ENCODE data around the gene HBE1.

DNA sequence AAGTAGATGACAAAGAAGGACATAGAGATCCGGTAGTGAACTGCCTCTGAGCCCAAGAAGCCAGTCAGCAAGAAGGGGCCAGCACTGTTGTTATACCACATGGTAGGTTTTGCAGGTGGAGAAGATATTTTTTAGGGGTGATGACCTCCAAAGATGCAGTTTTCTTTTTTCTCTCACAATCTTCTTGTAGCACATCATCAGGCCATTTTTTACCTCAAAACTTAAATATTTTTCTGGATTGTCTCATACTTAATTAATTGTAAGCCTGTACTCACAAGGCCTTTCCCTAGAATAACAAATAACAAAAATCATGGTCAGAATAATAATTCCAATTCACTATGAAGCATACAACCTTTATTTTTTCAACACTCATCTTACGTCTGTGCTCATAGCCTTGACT is 32.1 kb upstream of the HBE1 start, which contains the start of gene OR51B4:
- no peak for TF ChIP-seq ZFP3 (CRISPR knock-in tag; IDR thresholded peaks at IDR 0.05)
- TF ChIP-seq ZNF565 (CRISPR knock-in tag; conservative IDR thresholded peaks at IDR 0.05; ENCODE audit: low read depth), result no peak
- TF ChIP-seq, protein P1, sequence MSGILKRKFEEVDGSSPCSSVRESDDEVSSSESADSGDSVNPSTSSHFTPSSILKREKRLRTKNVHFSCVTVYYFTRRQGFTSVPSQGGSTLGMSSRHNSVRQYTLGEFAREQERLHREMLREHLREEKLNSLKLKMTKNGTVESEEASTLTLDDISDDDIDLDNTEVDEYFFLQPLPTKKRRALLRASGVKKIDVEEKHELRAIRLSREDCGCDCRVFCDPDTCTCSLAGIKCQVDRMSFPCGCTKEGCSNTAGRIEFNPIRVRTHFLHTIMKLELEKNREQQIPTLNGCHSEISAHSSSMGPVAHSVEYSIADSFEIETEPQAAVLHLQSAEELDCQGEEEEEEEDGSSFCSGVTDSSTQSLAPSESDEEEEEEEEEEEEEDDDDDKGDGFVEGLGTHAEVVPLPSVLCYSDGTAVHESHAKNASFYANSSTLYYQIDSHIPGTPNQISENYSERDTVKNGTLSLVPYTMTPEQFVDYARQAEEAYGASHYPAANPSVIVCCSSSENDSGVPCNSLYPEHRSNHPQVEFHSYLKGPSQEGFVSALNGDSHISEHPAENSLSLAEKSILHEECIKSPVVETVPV (CRISPR knock-in tag; IDR thresholded peaks at IDR 0.05), result no peak
- TF ChIP-seq ARNTL (CRISPR knock-in tag; IDR thresholded peaks at IDR 0.05; ENCODE audit: borderline replicate concordance, low read depth), result no peak
- TF ChIP-seq, protein P2, sequence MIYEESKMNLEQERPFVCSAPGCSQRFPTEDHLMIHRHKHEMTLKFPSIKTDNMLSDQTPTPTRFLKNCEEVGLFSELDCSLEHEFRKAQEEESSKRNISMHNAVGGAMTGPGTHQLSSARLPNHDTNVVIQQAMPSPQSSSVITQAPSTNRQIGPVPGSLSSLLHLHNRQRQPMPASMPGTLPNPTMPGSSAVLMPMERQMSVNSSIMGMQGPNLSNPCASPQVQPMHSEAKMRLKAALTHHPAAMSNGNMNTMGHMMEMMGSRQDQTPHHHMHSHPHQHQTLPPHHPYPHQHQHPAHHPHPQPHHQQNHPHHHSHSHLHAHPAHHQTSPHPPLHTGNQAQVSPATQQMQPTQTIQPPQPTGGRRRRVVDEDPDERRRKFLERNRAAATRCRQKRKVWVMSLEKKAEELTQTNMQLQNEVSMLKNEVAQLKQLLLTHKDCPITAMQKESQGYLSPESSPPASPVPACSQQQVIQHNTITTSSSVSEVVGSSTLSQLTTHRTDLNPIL (CRISPR knock-in tag; IDR thresholded peaks at IDR 0.05; ENCODE audit: low read depth), result no peak
- no peak for TF ChIP-seq RARB (CRISPR knock-in tag; IDR thresholded peaks at IDR 0.05)
- TF ChIP-seq TOX (CRISPR knock-in tag; IDR thresholded peaks at IDR 0.05; ENCODE audit: borderline replicate concordance), result no peak
- TF ChIP-seq, protein P3, sequence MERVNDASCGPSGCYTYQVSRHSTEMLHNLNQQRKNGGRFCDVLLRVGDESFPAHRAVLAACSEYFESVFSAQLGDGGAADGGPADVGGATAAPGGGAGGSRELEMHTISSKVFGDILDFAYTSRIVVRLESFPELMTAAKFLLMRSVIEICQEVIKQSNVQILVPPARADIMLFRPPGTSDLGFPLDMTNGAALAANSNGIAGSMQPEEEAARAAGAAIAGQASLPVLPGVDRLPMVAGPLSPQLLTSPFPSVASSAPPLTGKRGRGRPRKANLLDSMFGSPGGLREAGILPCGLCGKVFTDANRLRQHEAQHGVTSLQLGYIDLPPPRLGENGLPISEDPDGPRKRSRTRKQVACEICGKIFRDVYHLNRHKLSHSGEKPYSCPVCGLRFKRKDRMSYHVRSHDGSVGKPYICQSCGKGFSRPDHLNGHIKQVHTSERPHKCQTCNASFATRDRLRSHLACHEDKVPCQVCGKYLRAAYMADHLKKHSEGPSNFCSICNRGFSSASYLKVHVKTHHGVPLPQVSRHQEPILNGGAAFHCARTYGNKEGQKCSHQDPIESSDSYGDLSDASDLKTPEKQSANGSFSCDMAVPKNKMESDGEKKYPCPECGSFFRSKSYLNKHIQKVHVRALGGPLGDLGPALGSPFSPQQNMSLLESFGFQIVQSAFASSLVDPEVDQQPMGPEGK (CRISPR knock-in tag; IDR thresholded peaks at IDR 0.05; ENCODE audit: borderline replicate concordance), result no peak
- no peak for TF ChIP-seq TCF4 (CRISPR knock-in tag; IDR thresholded peaks at IDR 0.05; ENCODE audit: borderline replicate concordance)
- no peak for TF ChIP-seq ZFP30 (CRISPR knock-in tag; IDR thresholded peaks at IDR 0.05)
- TF ChIP-seq ZNF8 (CRISPR knock-in tag; IDR thresholded peaks at IDR 0.05), result no peak
- TF ChIP-seq ISL1 (CRISPR knock-in tag; IDR thresholded peaks at IDR 0.05), result no peak
- TF ChIP-seq, protein P4, sequence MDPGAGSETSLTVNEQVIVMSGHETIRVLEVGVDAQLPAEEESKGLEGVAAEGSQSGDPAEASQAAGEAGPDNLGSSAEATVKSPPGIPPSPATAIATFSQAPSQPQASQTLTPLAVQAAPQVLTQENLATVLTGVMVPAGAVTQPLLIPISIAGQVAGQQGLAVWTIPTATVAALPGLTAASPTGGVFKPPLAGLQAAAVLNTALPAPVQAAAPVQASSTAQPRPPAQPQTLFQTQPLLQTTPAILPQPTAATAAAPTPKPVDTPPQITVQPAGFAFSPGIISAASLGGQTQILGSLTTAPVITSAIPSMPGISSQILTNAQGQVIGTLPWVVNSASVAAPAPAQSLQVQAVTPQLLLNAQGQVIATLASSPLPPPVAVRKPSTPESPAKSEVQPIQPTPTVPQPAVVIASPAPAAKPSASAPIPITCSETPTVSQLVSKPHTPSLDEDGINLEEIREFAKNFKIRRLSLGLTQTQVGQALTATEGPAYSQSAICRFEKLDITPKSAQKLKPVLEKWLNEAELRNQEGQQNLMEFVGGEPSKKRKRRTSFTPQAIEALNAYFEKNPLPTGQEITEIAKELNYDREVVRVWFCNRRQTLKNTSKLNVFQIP (CRISPR knock-in tag; IDR thresholded peaks at IDR 0.05; ENCODE audit: borderline replicate concordance, low read depth), result no peak

Measured in SK-N-SH treated with all-trans-retinoic acid at 6 μM for 48 hours (cell line).